HG03469 (cell line): Measurements from ENCODE around the gene RNU1-3.
"Not testable (repeated sequence)": the region's sequence is repeated elsewhere in the genome, so short reads cannot be mapped to it uniquely, and the experiment has no call there.

Source experiments
- ATAC-seq: cut with Tn5 transposase; IDR thresholded peaks from one replicate; pipeline ENCODE4 v1.9.1; 2021; ENCODE audit warnings: mild to moderate bottlenecking, moderate library complexity, moderate number of reproducible peaks; ENCODE audit not compliant: unreplicated experiment

RNU1-3 gene

DNA sequence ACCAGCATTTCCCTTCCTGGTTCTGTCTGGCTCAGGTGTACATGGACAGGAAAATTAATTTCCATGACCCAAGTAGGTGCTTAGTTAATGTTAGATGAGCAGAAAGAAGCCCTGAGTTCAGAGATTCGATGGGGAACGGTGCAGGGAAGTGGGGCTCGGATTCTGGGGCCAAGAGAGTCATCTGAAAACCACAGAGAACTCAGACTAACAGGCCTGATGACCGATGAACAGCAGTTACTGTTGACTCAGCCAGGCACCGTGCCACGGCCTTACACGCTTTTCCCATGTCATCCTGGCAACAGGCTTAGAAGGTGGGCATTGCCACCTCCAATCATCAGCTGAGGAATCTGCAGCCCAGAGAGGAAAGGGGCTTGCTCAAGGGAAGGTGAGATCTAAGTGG is 43.4 kb downstream of the RNU1-3 start:
- ATAC-seq = not testable (repeated sequence)

DNA sequence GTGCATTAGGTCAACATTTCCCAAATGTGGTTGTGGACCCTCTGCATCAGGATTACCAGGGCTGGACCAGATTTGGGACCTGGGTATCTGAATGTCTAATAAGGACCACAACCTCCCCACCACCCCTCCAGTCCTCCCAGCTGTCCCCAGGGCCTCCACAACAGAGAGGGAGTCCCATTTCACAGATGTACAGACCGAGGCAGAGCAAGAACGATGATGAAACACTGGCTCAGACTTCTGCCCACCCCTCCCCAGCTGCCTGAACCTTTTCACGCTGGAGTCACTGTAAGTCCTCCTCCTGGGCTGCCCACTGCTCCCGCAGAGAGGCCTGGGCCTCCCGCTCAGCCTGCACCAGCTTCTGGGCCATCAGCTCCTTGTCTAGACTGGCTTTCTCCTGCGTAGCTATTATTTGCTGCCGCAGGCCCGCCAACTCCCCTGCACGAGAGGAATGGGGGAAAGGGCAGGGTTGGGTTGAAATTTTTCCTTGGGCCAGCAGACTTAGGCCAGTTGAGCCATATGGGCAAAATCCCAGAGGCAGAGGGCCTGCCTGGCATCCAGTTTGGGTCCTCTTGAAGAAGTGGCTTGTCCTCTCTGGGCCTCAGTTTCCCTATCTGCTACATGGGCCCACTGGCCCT is 45.0 kb downstream of the RNU1-3 start:
- ATAC-seq = not testable (repeated sequence)

DNA sequence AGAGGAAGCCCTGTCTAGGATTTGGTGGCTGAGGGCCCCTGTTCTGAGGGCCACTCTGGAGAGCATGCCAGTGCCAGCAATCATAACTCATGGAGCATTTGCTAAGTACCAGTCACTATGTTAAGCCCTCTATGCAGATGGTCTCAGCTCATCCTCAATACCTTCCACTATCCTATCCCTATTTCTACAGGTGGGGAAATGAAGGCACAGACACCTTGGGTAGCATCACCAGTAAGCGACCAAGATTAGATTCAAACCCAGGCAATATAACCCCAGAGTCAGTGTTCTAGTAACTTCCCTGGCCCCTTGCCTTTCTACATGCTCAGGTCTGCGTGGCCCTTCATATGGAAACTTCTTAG is 45.5 kb downstream of the RNU1-3 start:
- ATAC-seq = no peak

DNA sequence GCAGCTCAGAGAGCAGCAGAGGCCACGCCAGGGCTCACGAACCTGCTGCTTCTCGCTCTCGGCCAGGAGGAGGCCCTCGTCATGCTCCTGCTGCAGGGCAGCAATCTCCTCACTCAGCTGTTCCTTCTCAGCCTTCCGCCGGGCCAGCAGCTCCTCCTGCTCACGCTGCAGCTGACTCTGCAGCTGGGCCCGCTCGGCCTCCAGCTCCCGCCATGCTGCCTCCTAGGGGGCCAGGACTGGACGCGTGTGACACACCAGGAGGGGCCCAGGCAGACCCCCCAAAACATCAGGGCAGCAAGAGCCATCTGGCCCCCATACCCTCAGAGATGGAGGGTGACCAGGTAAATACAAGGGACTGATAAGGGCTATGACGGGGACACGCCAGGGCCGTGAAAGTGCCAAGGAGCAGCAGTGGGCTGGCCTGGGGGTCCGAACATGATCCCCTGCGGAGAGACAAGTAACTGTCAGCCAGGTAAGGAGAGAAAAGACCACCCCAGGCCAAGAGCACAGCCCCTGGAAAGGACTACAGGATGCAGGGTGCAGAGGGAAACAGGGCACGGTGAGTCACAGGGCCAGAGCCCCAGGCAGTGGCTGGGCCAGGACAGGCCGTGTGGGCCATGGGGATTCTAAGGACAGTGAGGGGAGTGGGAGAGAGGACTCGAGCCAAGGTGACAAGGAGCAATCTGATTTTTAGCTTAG is 46.8 kb downstream of the RNU1-3 start:
- not testable (repeated sequence) for ATAC-seq

DNA sequence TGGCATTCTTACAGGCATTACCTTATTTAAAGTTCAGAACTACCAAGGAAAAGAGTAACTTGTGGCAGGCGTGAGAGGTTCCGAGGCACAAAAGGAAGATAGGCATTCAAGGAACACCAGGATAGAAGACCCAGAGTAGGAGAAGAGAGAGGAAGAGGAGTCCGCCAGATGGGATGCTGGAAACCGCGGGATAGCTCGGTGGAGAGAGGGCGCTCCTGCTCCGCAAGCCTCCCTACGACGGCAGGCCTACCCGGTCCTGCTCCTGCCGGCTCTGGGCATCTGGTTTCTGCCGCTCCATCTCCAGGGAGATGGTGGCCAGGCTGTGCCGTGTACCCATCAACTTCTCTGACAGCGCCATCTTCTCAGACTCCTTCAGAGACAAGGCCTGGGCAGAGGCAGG is 48.0 kb downstream of the RNU1-3 start:
- ATAC-seq = no peak

DNA sequence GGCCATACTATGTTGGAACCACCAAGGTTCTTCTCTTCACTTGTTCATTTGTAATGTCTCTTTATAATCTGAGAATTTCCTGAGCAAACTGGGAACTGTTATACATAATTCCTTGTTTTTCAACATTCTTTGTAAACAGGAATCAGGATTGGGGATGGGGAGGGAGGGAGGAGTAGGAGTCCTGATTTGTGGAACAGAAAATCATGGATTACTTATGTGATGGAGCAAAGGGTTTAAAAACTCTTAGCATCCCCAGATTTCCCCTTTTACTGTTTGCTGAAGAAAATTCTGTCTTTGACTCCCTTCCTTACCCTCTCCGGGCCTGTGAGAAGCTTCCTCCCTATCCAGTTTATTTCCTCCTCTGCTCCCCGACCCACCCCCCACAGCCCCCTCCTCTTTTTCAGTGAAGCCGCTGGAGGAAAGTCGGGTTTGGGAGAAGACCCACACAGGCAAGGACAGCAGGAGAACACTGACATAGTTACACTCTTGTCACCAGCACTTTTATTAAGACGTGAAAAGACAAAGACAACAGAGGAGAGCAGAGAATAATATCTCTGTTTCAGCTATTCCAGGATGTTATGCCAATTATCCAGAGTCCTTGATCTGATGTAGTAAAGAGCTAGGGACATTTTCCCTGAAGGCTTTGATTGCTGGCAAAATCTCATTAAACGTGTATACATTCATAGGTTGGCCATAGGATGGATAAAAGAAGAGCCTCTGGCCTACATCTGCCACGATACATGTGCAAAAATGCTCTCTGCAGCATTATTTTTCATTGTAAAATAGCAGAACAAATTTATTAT is 48.8 kb downstream of the RNU1-3 start:
- ATAC-seq = no peak

DNA sequence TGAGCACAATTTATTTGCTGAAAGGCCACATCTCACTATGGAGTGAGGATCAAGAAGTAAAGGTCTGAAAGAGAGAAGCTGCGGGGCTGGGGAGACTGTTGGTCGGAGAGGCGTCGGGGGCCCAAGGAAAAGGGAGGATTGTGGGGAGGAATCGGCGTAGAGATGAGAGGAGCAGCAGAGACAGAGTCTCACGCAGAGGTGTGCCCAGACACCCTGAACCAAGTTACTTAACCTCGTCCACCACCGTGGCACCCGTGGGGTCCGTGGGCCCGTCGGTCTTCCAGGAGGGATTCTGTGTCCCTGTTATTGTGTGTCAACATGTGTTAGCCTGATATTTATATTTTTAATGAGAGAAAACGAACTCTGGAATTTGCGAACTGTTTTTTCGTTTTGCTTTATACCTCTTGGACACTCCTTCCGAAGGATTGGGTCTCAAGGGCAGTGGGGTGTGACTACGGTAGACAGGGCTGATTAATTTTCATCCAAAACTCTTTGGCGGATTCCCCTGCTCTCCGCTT is 49.6 kb downstream of the RNU1-3 start:
- no peak for ATAC-seq
